Neutrophil (primary cell): Measurements from ENCODE around the gene G3BP1.

ENCODE experiments used
- H3K27ac ChIP-seq: fragments of 200-600 bp; sonication (generic); 2 replicates; pipeline ENCODE4 v1.5.1; 2016; ENCODE audit warnings: mild to moderate bottlenecking, moderate library complexity
- H3K27me3 ChIP-seq: fragments of 200-600 bp; sonication (generic); 2 replicates; pipeline ENCODE4 v1.6.0; 2016; ENCODE audit warnings: mild to moderate bottlenecking
- H3K36me3 ChIP-seq: fragments of 200-600 bp; sonication (generic); 2 replicates; pipeline ENCODE4 v1.5.1; 2017
- H3K4me1 ChIP-seq, 2 experiments: fragments of 200-600 bp in 1 of 2; sonication (generic) in 1 of 2; 1 replicate in 1 of 2; 2 replicates in 1 of 2; pipeline versions ENCODE4 v1.5.1 to v1.6.1; 2013 to 2016; ENCODE audit warnings: low read depth in 1 of 2, low read length in 1 of 2, mild to moderate bottlenecking in 1 of 2, moderate library complexity in 1 of 2; ENCODE audit not compliant: control insufficient read depth in 1 of 2, insufficient read depth in 1 of 2
- H3K4me3 ChIP-seq, 2 experiments: fragments of 200-600 bp in 1 of 2; sonication (generic) in 1 of 2; 1 replicate in 1 of 2; 2 replicates in 1 of 2; pipeline ENCODE4 v1.5.1; 2013 to 2016; ENCODE audit warnings: low read depth in 1 of 2, low read length in 1 of 2, mild to moderate bottlenecking in 1 of 2, moderate library complexity in 1 of 2
- H3K9me3 ChIP-seq: fragments of 200-600 bp; sonication (generic); 2 replicates; pipeline ENCODE4 v1.5.1; 2016
- TF ChIP-seq, protein P1 (sequence below): fragments of 200-600 bp; sonication (generic); IDR thresholded peaks from 2 replicates; pipeline ENCODE4 v1.5.1; 2016; ENCODE audit warnings: antibody characterized with exemption

The G3BP1 gene

GRCh38 chr5:151734064-151734408, 37.7 kb upstream of the G3BP1 start:
- no peaks in the 10 kb centered on the region for H3K4me1 ChIP-seq
- no peaks in the 10 kb centered on the region for H3K27me3 ChIP-seq
- no peak overlapping the region for H3K4me3 ChIP-seq
- TF ChIP-seq, protein P1, sequence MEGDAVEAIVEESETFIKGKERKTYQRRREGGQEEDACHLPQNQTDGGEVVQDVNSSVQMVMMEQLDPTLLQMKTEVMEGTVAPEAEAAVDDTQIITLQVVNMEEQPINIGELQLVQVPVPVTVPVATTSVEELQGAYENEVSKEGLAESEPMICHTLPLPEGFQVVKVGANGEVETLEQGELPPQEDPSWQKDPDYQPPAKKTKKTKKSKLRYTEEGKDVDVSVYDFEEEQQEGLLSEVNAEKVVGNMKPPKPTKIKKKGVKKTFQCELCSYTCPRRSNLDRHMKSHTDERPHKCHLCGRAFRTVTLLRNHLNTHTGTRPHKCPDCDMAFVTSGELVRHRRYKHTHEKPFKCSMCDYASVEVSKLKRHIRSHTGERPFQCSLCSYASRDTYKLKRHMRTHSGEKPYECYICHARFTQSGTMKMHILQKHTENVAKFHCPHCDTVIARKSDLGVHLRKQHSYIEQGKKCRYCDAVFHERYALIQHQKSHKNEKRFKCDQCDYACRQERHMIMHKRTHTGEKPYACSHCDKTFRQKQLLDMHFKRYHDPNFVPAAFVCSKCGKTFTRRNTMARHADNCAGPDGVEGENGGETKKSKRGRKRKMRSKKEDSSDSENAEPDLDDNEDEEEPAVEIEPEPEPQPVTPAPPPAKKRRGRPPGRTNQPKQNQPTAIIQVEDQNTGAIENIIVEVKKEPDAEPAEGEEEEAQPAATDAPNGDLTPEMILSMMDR: no peak
- peaks cover 6% of the 10 kb centered on the region for H3K9me3 ChIP-seq
- no peak overlapping the region for H3K27ac ChIP-seq
- peaks cover 33% of the 10 kb centered on the region for H3K36me3 ChIP-seq

DNA sequence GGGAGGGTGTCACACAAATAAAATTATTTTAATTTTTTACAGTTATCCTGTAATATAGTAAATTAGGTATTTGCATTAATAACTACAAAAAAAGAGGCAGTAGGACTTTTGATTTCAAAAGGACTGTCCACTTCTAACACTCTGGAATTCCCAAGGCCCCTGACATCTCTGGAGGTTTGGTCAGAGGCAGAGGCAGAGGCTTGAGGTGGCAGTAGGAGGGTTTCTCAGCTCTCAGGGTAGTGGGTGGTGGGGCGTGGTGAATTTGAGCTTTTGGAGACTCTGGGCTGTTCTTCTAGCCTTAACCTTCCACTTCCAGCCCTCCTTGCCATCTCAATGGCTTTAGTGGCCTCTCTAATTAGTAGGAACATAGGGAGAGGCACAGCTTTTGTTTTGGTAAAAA, 36.1 kb upstream of the G3BP1 start:
- TF ChIP-seq, protein P1: no peak
- peaks cover 0 to under 1% of the 10 kb centered on the region in 2 experiments for H3K4me1 ChIP-seq
- H3K36me3 ChIP-seq: peaks cover 41% of the 10 kb centered on the region
- no peaks in the 10 kb centered on the region for H3K9me3 ChIP-seq
- no peaks in the 10 kb centered on the region for H3K27me3 ChIP-seq
- H3K4me3 ChIP-seq: no peak overlapping the region
- no peak overlapping the region for H3K27ac ChIP-seq

- no peaks in the 10 kb centered on the region for H3K27me3 ChIP-seq
- no peaks in the 10 kb centered on the region for H3K9me3 ChIP-seq
- H3K4me3 ChIP-seq: no peak overlapping the region
- H3K4me1 ChIP-seq: peaks cover 0 to 3% of the 10 kb centered on the region in 2 experiments
- TF ChIP-seq, protein P1: no peak
- no peak overlapping the region for H3K27ac ChIP-seq
- peaks cover 44% of the 10 kb centered on the region for H3K36me3 ChIP-seq
Measured at GRCh38 chr5:151737431-151737830, 34.3 kb upstream of the G3BP1 start.

DNA sequence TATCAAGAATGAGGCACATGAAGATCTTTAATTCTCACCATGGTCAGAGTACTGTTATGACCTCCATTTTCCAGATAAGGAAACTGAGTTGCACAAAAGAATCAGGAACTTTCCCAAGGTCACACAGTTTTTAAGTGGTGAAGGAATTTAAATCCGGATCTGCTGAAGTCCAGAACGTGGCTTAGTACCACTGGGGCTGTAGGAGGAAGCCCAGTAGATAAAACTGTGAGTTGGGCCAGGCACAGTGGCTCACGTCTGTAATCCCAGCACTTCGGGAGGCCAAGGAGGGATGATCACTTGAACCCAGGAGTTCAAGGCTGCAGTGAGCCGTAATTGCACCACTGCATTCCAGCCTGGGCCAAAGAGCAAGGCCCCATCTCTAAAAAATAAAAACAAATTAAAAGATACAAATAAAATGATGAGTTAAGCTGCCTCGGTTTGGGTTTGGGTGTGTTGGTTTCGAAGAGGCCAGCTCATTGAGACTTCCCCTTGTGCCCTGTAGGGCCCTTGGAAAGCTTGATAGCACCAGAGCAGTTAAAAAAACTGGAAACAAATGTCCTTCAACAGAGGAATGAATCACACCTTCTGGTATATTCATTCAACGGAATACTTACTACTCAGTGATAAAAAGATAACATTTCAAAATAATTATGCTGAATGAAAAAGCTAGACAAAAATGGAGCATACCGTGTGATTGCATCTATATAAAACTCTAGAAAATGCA, 33.5 kb upstream of the G3BP1 start:
- Histone ChIP-seq H3K9me3 (no peaks in the 10 kb centered on the region), H3K4me3 (no peak overlapping the region), H3K36me3 (peaks cover 47% of the 10 kb centered on the region), H3K27ac (no peak overlapping the region), H3K27me3 (no peaks in the 10 kb centered on the region), H3K4me1 (peaks cover 0 to 3% of the 10 kb centered on the region in 2 experiments)
- TF ChIP-seq, protein P1: no peak

DNA sequence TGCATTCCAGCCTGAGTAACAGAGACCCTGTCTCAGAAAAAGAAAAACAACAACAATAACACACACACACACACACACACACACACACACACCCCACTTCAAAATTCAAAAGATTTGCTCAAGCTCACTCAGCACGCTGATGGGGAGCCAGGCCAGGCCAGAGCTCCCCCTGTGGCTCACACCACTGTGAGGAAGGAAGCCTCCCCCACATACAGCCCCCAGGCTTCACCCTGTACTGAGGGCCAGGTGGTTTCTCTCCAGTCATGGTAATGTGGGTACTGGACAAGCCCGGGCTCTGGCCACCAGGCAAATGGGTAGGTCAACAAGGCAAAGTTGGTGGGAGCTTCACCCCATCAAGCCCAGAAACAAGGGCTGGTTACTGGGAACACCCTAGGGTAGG, 32.4 kb upstream of the G3BP1 start:
- Histone ChIP-seq H3K36me3 (peaks cover 46% of the 10 kb centered on the region), H3K9me3 (no peaks in the 10 kb centered on the region), H3K4me1 (peaks cover 0 to 3% of the 10 kb centered on the region in 2 experiments), H3K4me3 (no peak overlapping the region), H3K27me3 (no peaks in the 10 kb centered on the region), H3K27ac (no peak overlapping the region)
- TF ChIP-seq, protein P1: no peak
